GDM1 (cell line): ENCODE measurements around the gene ATP2B2.

Experiments used
- DNase-seq: peaks from one replicate; lab custom pipeline; 2025; lab: John Stamatoyannopoulos, UW

ATP2B2 gene

DNA sequence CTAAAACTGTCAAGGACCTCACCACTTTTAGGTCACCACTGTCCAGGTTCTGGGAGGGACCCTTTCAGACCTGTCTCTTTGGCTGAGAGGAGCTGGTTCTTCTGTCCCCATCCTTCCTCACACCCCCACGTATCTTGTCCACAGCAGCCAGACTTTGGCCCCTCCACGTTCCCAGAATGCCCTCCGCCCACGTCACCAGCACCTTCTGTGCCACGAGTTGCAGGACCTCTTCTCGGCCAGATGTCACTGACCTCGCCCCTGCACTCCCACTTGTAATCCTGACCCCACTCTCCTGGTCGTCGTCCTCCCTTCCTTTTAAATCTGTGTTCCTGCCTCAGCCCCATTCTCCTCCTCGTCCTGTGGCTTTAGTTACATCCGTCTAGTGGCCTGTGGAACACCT, 161.9 kb downstream of the ATP2B2 start:
- no peak for DNase-seq

DNA sequence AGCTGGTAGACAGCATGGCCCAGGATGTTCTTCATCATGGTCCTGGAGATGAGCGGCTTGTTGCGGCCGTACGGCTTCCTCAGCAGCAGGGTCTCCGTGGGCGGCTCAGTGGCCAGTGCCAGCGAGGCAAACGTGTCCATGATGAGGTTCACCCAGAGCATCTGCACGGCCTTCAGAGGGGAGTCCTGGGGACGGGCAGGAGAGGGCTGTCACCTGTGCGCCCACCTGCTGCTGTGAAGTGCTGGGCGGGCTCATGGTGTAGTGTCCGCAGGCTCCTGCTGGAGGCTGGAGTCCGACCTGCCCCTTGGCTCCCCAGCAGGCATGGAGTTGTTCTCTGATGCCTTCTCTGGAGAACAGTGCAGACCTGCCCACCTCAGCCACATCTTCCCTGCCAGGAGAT, 162.6 kb downstream of the ATP2B2 start:
- DNase-seq = no peak

DNA sequence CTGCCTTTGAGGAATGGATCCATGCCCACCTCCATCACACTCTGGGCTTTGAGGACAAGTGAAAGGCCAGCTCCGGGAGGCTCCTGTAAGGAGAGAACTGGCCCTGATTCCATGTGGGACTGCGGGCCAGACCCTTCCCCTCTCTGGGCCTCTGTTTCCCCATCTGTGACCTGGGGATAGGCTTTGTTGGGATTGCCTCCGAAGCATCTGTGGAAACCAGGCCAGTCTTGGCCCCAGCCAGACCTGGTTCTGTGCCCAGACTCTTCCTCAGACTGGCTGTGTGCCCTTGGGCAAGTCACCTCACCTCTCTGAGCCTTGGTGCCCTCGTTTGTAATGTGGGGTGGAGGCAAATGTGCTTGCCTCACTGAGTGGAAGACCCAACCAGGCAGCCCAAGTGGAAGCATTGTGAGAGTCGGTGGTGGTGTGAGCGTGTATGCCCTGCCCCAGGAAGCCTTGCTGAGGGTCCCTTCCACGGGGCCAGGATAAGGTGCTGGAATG, 163.4 kb downstream of the ATP2B2 start:
- no peak for DNase-seq

DNA sequence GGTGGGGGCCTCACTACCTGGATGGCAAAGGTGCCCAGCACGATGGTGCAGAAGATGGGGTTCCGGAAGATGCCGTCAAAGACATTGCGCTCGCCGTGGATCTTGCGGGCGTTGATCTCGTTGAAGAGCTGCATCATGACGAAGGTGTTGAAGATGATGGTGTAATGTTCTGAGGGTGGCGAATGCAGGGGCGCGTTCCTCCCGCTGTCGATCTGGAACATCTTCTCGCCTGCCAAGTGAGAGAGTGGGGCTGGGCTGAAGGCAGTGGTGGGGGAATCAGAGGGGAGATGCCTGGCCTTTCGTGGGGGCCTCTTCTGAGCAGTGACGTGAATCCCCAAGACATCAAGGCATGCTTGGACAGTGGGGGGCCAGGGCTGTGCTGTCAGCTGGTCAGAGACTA, 164.9 kb downstream of the ATP2B2 start:
- no peak for DNase-seq

DNA sequence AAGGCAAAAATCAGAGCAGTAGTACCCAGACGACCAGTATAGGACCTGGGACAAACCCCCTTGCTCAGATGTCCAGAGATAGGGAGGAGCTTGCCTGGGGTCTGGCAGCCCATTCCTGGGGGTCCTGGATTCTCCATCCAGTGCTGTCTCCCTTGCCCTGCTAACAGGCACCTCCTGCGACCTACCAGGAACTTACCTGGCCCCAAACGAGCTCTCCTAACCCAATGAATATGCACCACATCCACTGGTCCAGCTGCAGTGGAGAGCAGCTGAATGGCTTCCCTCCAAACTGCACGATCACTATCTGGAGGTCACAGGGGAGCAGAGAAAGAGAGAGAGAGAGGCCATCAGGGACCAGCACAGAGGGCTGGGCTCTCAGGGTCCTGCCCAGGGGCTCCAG, 165.3 kb downstream of the ATP2B2 start:
- DNase-seq = no peak

DNA sequence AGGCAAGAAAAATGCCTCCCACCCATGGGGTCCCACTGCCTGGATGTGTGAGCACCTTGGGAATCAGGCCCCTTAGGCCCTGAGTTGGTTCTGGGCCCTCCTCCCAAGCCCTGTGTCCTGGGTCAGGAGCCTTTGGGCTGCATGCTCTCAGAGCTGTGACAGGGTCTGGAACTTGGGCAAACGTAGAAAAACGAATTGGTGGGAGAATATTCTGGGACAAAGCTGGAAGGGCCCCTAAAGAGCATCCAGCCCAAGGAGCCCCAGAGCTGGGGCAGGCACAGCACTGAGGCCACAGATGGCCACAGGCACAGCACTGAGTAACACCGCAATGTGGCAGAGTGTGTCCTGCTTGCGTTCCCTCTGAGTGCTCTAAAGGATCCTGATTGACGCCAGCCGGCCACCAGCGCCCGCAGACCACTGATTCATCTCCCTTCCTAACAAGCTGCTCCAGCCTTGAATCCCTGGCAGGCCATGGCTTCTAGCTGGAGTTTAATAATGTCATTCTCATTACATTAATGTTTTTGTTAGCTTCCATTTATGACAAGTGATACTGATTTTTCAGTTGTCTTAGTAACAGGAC, 165.9 kb downstream of the ATP2B2 start:
- DNase-seq = no peak

DNA sequence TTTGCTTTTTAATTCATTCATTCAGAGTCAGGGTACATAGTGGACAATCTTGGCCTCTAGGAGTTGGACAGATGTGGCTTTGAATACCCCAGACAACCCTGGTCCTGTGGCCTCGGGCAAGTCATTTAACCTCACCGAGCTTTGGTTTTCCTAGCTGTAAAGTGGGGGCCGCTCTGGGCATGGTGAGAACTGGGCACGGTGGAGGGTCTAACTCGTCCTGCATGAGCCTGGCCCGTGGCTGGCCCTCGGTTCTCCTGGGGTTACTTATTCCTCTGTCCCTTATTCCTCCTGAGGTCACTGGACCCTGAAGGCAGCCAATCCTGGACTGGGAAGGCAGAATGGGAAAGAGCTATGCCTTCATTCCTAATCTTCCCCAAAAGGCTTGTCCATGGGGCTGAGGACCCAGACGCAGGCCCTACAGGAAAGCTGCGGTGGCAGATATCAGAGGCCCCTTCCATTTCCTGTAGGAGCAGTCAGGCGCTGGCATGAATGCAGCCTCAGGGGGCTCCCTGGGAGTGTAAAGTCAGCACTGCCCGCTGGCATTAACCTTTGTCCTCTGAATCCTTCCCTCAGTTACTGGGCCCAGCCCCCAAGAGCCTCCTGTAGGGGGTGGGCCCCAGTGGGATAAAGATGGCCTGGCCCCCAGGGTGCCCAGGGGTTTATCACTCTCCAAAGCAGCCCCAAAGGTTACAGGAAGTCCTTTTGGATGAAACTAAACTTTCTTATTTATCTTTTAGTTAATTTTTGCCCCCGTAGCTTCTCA, 166.6 kb downstream of the ATP2B2 start:
- DNase-seq = peak; percentile 15

DNA sequence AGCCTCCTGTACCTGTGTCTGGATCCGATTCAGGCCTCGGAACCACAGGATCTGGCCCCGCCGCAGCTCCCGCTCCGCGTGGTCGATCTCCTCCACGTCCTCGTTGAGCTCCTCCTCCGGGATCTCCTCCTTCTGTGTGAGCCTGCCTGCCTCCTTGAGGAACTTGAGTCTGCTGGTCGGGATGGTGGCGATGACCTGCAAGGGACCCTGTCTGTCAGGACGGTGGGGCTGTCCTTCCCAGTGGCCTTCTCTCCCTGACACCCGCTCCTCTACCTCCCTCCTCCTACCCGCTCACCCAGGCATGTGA, 167.3 kb downstream of the ATP2B2 start:
- DNase-seq = no peak

DNA sequence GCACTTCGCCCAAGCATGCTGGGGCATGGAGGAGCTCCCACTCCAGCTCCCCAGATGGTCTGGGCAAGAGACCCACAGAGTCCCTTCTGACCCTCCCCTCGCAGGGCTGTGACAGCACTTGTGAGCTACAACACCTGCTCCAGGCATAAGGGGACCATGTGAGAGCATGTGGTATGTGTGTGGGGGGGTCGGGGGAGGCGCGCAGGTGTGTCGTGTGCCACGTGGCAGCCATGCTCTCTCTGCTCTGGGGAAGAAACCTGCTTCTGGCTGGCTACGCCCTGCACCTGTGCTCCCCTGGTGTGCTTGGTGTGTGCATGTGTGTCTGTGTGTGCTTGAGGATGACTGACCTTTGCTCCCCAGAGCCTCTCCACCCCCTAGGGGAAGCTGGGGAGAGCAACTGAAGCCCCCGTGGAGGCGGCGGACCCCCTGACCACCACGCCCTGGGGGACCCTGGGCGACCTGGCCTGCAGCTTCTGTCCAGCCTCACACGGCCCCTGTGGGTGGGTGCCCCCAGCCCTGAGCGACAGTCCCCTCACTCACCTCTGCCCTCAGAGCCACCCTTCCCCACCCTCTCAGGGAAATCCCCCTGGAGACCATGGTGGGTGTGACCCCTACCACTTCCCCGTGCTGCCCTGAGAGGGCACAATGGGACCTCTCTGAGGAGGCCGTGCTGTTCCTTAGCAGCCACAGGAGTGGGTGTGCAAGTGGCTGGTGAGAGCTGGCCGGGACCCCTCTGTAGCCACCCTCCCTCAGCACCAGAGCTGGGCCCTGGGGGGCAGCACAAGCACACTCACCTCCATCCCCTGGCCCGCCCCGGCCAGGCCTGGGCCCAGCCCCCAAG, 167.8 kb downstream of the ATP2B2 start:
- no peak for DNase-seq

DNA sequence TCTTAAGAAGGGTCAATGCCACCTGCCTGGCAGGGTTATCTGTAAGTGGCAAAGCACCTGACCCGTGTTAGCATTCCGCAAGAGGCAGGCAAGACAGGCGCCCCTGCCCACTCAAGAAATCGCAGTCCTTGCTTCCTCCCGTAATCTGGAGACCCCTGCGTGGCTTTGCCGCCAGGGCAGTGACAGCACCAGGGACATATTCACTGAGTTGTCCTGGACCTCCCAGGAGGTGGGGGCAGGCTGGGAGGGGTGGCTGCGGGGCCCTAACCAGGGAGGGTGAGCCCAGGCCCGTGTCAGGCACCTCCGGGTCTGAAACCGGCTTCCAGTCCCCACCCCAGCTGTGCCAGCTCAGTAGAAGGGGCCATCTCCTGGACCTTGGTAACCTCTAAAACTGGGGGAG, 168.6 kb downstream of the ATP2B2 start:
- no peak for DNase-seq

DNA sequence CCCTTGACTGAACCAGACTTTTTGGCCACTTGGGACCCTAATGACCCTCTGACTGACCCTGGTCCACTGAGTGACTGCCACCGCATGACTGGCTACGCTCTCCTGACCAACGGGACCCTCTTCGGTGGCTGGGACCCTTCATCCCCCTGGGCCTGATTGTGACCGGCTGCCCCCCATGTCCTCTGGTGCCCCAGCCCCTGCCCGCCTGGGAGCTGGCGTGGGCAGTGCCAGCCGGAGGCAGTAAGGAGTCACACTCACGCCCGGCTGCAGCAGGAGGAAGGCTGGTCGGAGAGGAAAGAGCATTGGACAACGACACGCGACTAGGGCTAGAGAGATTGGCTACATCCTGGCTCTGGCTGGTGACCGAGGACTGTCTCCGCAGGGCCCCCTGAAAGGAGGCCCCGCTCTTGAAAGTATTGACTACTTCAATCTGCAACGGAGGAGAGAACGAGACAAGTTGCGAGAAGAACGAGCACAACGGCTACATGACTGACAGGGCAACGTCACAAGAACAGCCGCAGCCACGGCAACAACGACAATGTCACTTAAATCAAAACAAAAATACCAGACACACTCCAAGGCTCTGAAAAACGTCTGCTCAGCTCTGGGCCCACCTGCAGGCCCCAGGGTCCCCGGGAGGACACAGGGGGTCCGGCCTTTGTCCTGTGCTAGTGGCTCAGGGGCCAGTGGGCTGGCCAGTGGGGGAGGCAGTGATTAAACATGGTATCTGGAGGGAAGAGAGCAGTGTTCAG, 169.3 kb downstream of the ATP2B2 start:
- DNase-seq = no peak

DNA sequence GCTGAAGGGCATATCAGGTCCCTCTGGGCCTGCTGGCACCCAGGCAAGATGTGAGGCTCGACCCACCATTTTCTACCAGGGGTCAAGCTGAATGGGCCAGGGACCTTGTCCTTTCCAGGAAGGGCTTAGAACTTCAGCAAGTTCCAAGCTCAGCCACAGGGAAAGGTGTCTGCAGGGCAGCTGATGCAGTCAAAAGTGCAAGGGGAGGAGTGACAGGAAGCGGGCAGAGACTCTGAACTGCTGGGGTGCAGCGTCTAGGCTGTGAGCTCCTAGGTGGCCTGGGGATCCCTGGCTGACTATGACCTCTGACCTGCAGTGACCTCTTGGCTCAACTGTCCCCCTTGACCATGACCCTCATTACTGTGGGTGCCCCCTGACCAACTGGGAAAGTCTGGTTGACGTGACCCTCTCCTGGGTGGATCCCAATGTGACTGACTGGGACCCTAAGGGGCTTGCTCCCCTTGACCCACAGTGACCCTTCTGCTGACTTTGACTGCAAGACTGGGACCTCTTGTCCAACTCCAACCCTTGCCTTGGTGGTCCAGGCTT, 170.1 kb downstream of the ATP2B2 start:
- no peak for DNase-seq

DNA sequence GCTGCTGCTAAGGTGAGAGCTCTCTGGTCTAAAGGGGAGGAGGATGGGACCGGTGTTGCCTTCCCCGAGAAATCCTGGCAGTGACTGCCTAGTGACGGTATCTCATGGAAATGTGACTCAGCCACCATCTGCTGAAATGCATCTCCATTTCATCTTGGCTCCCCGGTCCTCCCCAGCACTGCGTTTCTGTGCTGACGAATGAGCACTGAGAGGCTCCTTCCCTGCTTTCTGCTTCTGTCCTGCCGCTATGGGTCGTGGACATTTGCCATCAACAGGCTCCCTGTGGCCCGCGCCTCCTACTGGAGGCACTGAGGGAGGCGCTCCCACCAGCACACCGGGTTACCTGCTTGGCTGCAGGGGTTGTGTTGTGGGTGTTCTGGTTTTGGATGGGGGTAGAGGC, 170.9 kb downstream of the ATP2B2 start:
- DNase-seq = no peak

DNA sequence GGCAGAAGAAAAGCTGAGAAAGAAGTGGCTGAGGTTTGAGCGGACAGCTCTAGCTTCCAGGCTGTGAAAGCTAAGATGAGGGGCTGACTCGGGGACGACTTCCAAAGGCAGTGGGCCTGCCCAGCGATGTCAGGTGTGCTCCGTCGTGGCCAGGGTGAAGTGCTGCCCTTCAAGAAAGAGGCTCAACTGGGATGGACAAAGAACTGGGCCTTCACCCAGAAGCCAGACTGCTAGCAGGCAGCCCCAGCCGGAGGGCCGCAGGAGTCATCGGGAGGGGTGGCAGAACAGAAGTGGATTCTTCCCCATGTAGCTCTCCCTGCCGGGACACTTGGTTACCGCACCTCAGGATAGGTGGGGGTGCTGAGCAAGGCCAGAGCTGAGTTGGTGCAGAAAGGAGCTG, 171.3 kb downstream of the ATP2B2 start:
- DNase-seq = no peak

DNA sequence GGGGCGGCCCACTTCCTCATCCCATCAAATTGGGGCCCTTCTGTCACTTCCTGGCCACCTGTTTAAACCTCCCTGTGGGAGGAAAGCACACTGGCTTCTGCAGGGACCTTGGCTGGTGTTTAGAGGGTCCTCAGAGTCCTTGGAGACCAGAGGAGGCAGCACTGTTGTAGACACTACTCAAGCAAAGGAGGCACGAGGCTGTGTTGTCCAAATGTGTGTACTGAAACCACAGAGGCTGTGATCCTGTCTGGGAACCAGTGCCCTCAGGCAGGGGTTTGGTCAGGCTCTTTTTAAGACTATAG, 172.1 kb downstream of the ATP2B2 start:
- DNase-seq = peak; percentile 5

DNA sequence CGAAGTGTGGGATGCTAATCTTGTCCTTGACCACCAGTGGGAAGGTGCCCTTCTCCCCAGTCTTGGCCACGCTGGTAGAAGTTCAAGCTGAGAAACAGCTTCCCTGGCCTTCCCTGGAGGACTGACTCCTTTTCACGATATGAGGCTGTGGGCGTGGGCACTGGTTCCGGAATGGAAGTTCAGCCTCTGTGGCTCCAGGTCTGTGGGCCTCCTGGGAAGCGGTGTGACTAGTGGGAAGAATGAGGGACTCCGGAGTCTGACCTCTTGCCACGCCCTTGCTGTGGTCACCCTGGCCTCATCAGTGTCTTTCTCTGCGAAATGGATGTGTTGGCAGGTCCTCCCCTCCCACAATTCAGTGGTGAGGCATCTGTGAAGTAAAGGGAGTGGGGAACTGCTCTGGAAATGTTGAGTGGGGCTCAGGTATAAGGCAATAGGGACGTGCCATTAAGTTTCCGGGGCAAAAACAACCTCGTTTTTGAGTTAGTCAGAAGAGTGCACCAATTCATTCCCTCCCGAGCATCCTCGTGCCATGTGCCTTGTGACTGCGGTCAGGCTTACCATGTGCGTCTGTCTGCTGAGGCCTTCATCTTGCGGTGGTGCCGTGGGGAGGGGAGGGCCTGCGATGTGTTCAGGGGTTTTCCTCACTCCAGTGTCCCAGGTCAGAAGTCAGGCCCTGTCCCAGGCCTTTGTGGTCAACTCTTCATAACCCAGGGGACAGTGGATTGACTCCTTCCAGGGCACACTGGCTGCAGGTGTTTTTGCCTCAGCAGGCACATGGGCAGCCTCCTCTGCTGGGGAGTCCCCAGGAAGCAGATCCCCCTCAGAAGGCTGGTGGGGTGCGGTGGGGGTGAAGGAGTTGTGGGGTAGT, 172.7 kb downstream of the ATP2B2 start:
- DNase-seq = no peak

DNA sequence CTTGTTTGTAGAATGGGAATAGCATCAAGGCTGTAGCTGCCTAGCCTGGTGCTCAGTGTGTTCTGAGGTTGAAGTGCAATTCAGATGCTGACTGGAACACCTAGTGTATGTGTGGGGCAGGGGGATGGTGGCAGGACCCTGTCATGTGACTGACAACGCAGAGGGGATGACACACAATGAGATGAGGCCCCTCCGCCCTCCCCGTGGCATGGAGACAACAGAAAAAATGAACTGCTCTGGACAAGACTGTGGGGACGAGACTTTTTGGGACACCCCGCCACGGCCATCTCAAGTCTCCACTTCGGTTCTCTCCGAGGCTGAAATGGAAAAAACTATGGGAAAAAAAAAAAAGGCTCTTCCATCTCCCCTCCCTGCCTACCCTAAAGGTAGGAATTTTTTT, 174.1 kb downstream of the ATP2B2 start:
- DNase-seq = no peak

DNA sequence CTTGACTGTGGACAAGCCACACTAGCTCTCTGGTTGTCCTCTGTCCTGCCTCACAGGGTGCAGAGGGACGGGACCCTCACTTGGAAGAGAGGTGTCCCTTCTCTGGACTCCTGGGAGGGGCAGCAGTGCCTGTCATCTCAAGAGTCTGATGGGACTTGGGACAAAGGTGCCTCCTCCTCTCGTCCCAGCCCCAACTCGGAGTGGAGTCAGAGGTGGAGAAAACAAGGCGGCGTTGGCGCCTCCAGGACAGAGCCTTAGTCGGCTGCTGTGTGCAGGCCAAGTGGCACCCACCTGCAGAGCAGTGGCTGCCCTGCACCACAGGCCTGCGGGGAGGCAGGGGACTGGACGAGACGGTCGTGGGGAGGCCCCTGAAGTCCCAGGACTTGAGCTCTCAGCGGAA, 175.1 kb downstream of the ATP2B2 start:
- DNase-seq = no peak

DNA sequence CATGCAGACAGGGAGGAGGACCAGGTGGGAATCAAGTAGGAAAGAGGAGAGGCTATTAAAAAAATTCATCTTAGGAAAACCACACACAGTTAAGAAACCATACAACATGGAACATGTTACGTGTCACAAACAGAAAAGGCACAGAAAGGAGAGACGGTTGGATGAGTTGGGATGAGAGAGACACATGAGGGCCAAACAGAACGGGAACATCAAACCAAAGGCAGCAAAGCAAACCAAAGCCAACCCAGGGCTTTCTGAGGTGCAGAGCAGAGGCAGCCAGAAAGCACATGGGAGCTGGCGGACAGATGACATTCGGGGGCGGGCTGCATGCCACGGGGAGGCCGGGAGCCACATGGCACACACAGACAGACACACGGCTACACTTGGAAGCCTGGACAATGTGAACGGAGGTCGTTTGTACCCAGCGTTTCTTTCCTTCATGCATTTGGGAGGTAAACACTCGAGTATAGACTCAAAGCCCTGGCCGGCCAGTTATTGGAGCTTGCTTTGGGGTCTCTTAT, 175.8 kb downstream of the ATP2B2 start:
- no peak for DNase-seq

DNA sequence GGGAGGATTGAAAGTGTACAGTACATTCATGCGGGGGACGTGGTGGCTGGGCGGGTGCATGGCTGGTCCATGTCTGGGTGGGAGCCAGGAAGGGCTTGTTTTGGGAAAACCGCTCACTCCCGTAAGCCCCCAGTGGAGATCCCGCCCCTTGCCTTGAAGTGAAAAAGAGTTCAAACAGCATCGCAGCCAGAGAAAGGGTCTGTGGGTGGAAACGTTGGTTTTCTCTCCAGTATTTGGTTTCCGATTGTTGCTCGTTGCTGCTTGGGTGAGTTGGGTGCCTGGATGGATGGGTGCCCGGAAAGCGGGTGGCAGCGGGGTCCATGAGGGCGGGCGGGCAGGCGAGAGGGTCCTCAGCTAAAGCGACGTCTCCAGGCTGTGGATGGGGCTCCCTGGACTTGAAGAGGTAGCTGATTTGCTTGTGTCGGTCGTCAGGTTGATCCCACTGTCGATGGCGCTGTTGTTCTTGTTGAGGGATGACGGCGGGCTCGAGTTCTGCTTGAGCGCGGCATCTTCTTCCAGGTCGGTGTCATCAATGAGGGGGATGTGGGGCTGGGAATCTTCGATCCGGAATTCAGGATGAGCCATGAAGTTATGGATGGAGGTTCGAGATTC, 176.8 kb downstream of the ATP2B2 start:
- no peak for DNase-seq

DNA sequence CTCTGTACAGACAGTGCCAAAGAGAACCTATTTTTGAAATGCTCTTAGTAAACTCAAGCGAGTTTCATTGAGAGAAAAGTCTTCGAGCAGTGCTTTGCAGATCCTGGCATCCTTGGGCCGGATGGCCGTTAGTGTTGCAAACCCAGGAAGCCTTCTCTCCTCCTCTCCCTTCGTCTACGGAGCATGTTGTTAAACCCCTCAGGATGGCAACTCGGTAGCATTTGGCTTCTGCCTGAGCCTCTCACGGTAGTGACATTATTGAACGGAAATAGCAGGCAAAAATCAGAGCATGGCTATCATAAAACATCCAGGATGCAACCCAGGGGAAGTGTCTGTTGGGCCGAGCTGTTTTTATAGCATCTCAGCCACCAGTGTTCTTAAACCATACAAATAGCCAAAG, 177.8 kb downstream of the ATP2B2 start:
- no peak for DNase-seq
